ENCODE measurements around the gene SLC34A3.
"Not testable (repeated sequence)": the region's sequence is repeated elsewhere in the genome, so short reads cannot be mapped to it uniquely, and the experiment has no call there.

The SLC34A3 gene

DNA sequence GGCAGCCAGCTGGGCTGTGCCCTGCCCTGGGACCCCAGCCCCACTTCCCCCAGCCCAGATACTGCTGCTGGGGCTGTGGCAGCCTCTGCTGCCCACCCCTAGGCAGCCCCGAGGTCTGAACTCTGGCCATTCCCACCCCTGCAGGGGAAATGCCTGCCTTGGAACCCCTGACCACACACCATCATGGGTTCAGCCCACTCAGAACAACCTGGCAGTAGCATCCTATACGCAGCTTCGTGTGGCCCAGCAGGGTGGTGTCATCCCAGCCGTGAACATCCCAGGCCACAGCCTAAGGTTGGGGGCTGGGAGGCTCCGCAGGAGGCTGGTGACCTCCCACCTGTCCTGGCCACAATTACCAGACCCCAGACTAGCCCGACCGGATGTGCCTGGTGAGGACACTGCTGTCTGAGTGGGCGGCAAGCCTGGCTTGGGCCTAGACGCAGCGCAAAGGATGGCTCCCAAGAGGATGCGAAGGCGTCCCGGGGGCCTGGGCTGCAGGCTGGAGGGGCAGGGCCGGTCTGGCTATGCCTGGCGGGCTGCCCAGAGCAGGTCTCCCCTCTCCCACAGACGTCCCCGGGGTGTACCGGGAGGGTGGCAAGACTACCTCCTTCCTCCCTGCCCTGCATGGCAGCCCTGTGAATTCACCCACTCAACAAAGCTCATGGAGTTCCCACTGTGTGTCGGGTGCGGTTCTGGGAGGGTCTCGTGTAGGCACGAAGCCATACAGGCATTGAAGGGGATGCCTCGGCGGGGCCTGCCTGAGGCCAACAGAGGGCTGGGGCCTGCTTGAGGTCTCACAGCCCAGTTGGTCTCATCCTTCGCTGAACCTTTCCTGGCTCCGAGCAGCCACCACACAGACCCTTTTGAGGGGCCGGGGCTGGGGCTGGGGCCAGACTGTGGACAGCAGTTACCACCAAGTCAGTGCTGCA, 1.5 kb upstream of the SLC34A3 start:
- DNase-seq (ENCODE audit: low spot score), result no peak

GRCh38 chr9:137229903-137230704, 597 bp upstream of the SLC34A3 start:
- DNase-seq (ENCODE audit: low spot score), result no peak

GRCh38 chr9:137231372-137232039, 805 bp downstream of the SLC34A3 start:
- DNase-seq (ENCODE audit: low spot score), result no peak

DNA sequence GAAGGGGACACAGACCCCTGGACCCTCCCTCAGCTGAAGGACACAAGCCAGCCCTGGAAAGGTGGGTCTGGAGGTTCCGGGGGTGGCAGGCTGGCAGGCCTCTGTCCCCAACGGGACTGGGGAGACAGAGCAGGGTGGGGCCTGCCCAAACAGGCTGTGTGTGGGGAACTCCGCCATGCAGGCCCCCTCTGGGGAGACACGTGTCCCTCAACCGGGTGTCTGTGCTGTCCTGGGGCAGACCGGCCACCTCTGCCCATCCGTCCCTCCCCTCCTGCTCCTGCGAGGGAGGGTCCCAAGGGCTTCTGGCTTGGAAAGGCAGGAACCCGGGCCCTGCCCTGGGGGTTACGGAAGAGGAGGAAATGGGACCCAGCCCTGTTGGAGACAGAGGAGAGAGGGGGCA, 1.4 kb downstream of the SLC34A3 start:
- no peak for DNase-seq (ENCODE audit: low spot score)

DNA sequence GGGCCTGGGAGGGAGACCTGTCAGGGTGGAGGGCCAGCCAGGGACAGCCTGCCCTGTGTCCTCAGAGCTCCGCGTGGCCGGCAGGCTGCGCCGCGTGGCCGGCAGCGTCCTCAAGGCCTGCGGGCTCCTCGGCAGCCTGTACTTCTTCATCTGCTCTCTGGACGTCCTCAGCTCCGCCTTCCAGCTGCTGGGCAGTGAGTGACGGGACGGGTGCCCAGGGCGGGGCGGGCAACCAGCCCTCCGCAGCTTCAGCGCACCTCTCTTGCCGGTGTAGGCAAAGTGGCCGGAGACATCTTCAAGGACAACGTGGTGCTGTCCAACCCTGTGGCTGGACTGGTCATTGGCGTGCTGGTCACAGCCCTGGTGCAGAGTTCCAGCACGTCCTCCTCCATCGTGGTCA, 1.8 kb downstream of the SLC34A3 start:
- DNase-seq (ENCODE audit: low spot score), result no peak

GRCh38 chr9:137233143-137233980, 2.7 kb downstream of the SLC34A3 start:
- DNase-seq (ENCODE audit: low spot score), result no peak

- DNase-seq (ENCODE audit: low spot score), result no peak
These were observed 3.5 kb downstream of the SLC34A3 start for GRCh38 chr9:137234055-137234697.

- no peak for DNase-seq (ENCODE audit: low spot score)
These were observed 4.2 kb downstream of the SLC34A3 start for GRCh38 chr9:137234758-137235423.

- no peak for DNase-seq (ENCODE audit: low spot score)
These were observed 4.9 kb downstream of the SLC34A3 start for GRCh38 chr9:137235424-137236237.

DNA sequence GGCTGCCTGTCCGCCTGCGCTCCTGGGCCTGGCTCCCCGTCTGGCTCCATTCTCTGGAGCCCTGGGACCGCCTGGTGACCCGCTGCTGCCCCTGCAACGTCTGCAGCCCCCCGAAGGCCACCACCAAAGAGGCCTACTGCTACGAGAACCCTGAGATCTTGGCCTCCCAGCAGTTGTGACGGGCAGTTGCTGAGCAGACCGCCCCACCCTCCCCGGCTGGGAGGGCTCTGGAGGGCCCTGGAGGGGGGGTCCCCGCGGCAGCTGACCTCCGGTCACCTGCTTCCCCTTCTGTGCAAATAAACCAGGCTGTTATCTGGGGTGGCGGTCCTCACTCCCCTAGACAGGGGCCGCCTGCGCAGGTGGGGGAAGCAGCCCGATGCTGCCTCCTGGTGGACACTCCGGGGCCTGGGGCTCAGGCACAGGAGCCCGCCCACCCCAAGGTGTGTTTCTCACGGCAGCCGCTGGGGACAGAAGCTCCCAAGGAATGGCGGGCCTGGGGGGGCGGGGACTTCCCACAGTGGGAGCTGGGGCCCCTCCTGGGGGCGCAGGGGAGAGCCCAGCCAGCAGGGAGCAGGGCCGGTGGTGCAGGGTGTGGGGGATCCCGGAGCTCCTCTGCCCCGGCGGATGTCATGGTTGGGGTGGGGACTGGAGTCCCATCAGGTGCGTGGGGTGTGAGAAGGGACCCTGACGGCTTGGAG, 5.7 kb downstream of the SLC34A3 start:
- peak; percentile 87 for DNase-seq (ENCODE audit: low spot score)

- DNase-seq (ENCODE audit: low spot score), result no peak
These were observed 6.3 kb downstream of the SLC34A3 start for GRCh38 chr9:137236936-137237421.

DNA sequence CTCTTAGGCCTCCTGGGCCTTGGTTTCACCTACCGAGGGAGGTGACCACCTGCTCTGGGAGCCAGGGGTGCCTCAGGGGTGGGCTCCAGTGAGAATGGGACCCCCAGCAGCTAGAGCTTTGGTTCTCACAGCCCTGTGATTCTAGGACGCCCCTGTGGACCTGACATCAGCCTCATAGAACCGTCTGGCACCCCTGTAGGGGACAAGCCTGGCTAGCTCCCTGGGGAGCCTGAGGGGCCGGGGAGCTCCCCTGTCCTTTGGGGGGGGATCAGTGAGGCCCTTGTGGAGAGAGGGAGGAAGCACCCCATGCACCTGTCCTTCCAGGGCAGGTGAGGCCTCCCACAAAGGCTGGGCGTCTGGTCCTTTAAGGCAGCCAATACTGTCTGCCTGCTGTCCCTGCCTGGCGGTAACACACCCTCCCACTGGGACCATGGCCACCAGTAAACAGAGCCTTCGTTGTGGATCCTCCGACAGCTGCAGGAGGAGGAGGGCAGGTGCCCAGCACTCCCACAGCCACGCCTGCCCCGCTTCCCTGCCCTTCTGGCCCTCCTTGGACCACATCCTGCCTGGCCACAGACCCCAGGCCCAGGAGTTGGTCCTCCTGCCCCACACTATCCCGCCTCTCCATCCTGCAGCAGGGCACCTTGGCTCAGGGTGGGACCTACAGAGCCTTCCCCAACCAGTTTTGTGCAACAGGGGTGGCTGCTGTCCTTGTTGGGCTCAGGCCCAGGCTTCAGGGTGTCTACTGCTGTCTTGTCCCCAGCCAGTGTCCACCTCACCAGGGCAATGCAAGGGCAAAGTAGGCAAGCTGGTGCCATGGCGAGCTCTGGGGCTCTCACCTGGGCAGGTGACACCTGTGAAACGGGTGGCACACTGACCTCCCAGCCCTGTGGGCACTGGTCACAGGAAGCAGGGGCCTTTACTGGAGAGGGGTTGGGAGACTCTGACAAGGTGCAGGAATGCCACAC, 7.3 kb downstream of the SLC34A3 start:
- no peak for DNase-seq (ENCODE audit: low spot score)

DNA sequence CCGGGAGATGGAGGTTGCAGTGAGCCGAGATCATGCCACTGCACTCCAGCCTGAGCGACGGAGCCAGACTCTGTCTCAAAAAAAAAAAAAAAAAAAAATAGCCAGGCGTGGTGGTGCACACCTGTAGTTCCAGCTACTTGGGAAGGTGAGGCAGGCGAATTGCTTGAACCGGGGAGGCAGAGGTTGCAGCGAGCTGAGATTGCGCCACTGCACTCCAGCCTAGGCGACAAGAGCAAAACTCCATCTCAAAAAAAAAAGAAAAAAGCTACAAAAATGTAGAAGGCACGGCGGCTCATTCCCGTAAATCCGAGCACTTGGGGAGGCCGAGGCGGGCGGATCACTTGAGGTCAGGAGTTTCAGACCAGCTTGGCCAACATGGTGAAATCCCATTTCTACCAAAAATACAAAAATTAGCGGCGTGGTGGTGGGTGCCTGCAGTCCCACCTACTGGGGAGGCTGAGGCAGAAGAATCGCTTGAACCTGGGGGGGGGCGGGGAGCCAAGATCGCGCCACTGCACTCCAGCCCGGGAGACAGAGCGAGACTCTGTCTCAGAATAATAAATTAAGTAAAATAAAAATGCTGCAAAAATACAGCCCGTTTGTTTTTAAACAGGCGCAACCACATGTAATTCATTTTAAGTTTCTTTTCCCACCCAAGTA, 9.0 kb downstream of the SLC34A3 start:
- not testable (repeated sequence) for DNase-seq (ENCODE audit: low spot score)

DNA sequence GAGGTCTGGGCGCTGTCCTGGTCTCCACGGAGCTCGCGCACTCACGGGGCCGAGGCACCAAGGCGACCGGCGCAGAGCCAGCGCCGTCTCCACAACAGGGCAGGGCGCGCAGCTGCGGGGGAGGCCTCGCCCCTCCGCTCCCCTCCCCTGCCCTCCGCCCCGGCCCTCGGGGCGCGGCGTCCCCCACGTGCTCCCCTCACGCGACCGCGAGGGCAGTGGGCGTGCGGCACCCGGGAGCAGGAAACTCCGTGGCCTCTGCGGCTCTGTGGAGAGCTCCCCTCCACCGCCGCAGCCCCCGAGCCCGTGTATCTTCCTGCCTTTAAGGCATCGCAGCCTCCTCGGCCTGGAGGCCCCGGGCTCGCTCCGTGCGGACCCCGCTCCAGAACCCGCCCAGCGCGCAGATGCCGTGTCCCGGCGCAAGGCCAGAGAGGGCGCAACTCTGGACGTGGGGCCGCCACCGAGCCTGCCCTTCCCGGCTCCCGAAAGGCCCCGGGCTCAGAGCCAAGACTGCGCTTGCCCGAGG, 9.7 kb downstream of the SLC34A3 start:
- DNase-seq (ENCODE audit: low spot score), result peak; percentile 88

GRCh38 chr9:137240841-137241489, 10.3 kb downstream of the SLC34A3 start, which contains the start of gene TUBB4B:
Gene TUBB4B, plus strand, starts transcription at chr9:137241287. Its CDS starts 74 bp downstream, at chr9:137241361.
- DNase-seq (ENCODE audit: low spot score), result peak; percentile 100
